Keratinocyte (primary cell): Measurements from ENCODE around the gene TSPAN18.

Source experiments
- CTCF ChIP-seq, 3 experiments: IDR thresholded peaks in 1 of 3; conservative IDR thresholded peaks in 1 of 3; optimal IDR thresholded peaks in 1 of 3; 2 replicates in 2 of 3; 3 replicates in 1 of 3; pipeline versions ENCODE3 to v1.5.1; 2011; ENCODE audit warnings: low read length in 3 of 3, mild to moderate bottlenecking in 3 of 3, moderate library complexity in 2 of 3, control low read depth in 1 of 3, inconsistent platforms in 1 of 3; ENCODE audit not compliant: insufficient read depth in 2 of 3; ENCODE audit errors: extremely low read depth in 1 of 3
- EZH2 ChIP-seq: IDR thresholded peaks from one replicate; pipeline ENCODE4 v1.6.1; 2012; ENCODE audit warnings: inconsistent platforms, mild to moderate bottlenecking, low read length, moderate library complexity

GRCh38 chr11:44915004-44915403 is 188.2 kb downstream of the TSPAN18 start:
- TF ChIP-seq CTCF (optimal IDR thresholded peaks at IDR 0.05 in 1 of 3, IDR thresholded peaks at IDR 0.05 in 1 of 3, conservative IDR thresholded peaks at IDR 0.05 in 1 of 3; ENCODE audit: extremely low read depth in 1 of 3, insufficient read depth in 2 of 3, low read length in 3 of 3) (no peak), EZH2 (no peak)
